HUES48 (cell line): ENCODE results near the gene EHHADH.
"Not testable (repeated sequence)": the region's sequence is repeated elsewhere in the genome, so short reads cannot be mapped to it uniquely, and the experiment has no call there.

ENCODE experiments used
- H3K27ac ChIP-seq: one replicate; pipeline ENCODE4 v1.7.0; 2013; ENCODE audit warnings: low read depth, low read length, inconsistent platforms
- H3K27me3 ChIP-seq: 2 replicates; pipeline ENCODE4 v1.6.1; 2013; ENCODE audit warnings: mild to moderate bottlenecking, low read length; ENCODE audit not compliant: control insufficient read depth, insufficient read depth
- H3K36me3 ChIP-seq: 2 replicates; pipeline ENCODE4 v1.6.1; 2013; ENCODE audit warnings: low read length; ENCODE audit not compliant: control insufficient read depth, insufficient read depth
- H3K4me1 ChIP-seq: 2 replicates; pipeline ENCODE4 v1.6.1; 2013; ENCODE audit warnings: mild to moderate bottlenecking, low read length; ENCODE audit not compliant: control insufficient read depth, insufficient read depth
- H3K4me3 ChIP-seq: 2 replicates; pipeline ENCODE4 v1.5.1; 2013; ENCODE audit warnings: mild to moderate bottlenecking, low read depth, low read length
- H3K9ac ChIP-seq: 2 replicates; pipeline ENCODE4 v1.6.1; 2013; ENCODE audit warnings: mild to moderate bottlenecking, low read depth, low read length, moderate library complexity
- H3K9me3 ChIP-seq: 2 replicates; pipeline ENCODE4 v1.6.1; 2013; ENCODE audit warnings: low read length; ENCODE audit not compliant: control insufficient read depth, insufficient read depth

Gene EHHADH

DNA sequence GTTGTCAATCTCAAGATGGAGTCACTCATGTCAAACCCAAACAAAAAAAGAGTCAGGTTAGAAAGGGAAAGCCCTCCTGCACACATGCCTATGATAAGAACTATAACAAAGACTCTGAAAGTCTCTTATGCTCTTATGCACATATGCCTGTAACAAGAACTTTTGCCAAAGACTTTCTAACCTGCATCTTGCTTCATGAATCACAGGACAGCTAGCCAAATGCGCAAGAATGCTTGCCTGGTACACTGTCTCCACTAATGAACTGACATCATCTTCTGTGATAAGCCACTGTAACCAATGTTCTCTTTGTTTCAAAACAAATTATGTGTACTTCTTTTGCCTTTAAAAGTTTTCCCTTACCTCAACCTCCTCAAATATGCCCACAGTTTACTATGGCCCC is 18.2 kb upstream of the EHHADH start:
- no peak overlapping the region for H3K27ac ChIP-seq
- no peak overlapping the region for H3K4me3 ChIP-seq
- H3K4me1 ChIP-seq, result no peaks in the 10 kb centered on the region
- no peaks in the 10 kb centered on the region for H3K9me3 ChIP-seq
- no peak overlapping the region for H3K9ac ChIP-seq
- H3K27me3 ChIP-seq, result no peaks in the 10 kb centered on the region
- no peaks in the 10 kb centered on the region for H3K36me3 ChIP-seq

DNA sequence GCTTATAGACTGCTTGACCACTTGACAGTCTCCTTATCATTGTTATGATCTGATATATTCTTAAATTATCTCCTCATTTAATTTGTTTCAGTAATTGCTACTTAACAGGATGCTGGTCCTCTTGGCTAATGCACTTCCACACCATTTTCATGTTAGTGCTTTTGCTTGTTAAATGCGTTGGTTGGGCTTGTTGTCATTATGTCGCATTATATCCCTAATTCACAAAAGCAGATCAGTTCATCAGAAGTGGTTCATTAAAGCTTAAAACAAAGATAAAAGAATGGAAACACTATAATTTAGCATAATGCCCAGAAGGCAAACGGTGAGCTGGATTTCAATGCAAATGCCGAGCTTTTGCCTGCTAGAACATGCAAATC is 17.1 kb upstream of the EHHADH start:
- no peak overlapping the region for H3K27ac ChIP-seq
- no peak overlapping the region for H3K4me3 ChIP-seq
- no peaks in the 10 kb centered on the region for H3K9me3 ChIP-seq
- H3K36me3 ChIP-seq, result no peaks in the 10 kb centered on the region
- H3K27me3 ChIP-seq, result no peaks in the 10 kb centered on the region
- H3K4me1 ChIP-seq, result no peaks in the 10 kb centered on the region
- H3K9ac ChIP-seq, result no peak overlapping the region

DNA sequence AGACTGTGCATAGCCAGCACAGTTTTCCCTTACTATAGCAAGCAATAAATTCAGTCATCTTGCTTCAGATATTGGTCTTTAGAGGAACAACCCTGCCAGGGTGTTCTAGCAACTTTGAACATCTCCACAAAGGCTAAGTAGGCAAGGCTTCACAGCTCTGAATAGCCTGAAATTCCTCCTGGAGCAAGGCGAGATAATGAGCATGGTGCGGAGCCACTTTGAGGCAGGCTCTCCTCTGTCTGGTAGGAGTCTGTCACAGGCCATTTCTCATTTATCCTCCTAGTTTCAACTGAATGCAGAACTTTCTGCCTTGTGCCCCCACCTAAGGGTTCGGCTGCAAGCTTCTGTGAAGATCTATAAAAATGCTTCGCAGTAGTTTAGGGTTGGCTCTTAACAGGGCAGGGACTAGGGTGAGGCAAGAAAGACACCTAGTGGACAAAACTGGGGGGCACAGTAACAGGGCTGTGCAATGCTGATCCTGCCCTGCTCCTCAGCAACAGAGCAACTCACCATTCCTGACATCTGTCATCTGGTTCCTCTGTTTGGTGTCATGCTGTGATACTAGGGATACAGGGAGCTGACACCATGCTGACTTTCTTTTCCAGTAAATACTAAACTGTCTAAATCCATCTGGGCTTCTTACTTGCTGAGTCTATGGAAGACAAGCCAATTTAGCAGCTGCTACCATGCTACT is 16.6 kb upstream of the EHHADH start:
- H3K9me3 ChIP-seq, result no peaks in the 10 kb centered on the region
- no peaks in the 10 kb centered on the region for H3K36me3 ChIP-seq
- no peaks in the 10 kb centered on the region for H3K27me3 ChIP-seq
- H3K4me1 ChIP-seq, result no peaks in the 10 kb centered on the region
- no peak overlapping the region for H3K4me3 ChIP-seq
- no peak overlapping the region for H3K27ac ChIP-seq
- H3K9ac ChIP-seq, result no peak overlapping the region

DNA sequence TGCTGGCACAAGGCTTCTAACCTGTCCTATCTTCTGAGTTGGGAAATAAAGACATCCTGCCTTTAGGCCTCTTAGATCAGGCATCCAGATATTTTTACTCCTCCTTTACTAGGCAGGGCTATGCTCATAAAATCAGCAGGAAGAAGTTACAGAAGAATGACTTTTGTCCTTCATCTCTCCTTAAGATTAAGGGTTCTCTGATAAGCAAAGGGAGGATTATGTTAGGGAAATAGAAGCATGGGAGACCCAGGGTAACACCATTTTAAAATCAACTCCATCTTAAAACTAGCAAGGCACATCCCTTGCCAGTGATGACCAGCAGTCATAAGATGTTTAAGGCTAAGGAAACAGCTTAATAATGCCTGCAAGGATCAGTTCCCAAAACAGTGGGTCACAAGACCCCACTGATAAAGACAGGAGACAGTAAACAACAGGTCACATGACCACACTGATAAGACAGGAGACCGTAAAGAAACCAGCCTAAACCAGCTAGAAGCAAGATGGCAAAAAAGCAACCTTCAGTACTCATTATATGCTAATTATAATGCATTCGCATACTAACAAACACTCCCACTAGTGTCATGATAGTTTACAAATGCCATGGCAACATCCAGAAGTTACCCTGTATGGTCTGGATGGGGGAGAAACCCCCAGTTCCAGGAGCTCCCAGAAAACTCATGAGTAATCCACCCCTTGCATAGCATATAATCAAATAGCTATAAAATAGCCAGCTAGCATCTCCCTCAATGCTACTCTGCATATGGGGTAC is 14.5 kb upstream of the EHHADH start:
- Histone ChIP-seq H3K27me3 (no peaks in the 10 kb centered on the region), H3K9me3 (no peaks in the 10 kb centered on the region), H3K4me1 (no peaks in the 10 kb centered on the region), H3K9ac (no peak overlapping the region), H3K36me3 (no peaks in the 10 kb centered on the region), H3K27ac (no peak overlapping the region), H3K4me3 (no peak overlapping the region)

DNA sequence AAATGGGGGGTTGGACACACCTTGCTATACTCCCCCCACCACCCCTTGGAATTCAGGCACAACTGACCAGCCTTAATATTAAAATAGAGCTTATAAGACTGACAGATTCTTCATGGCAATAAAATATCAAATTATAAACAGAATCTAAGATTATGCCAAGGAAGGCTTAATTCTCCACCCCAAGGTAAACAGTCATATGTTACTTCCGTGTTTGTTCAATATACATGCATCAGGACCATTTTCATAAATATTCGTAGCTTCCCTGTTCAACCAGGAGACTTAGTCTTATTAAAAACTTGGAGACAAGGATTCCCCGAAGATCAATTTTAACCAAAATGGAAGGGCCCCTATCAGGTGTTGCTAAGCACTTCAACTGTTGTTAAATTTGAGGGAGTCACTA is 13.3 kb upstream of the EHHADH start:
- no peaks in the 10 kb centered on the region for H3K4me1 ChIP-seq
- no peaks in the 10 kb centered on the region for H3K27me3 ChIP-seq
- H3K9ac ChIP-seq, result no peak overlapping the region
- H3K4me3 ChIP-seq, result no peak overlapping the region
- H3K9me3 ChIP-seq, result no peaks in the 10 kb centered on the region
- no peak overlapping the region for H3K27ac ChIP-seq
- no peaks in the 10 kb centered on the region for H3K36me3 ChIP-seq

DNA sequence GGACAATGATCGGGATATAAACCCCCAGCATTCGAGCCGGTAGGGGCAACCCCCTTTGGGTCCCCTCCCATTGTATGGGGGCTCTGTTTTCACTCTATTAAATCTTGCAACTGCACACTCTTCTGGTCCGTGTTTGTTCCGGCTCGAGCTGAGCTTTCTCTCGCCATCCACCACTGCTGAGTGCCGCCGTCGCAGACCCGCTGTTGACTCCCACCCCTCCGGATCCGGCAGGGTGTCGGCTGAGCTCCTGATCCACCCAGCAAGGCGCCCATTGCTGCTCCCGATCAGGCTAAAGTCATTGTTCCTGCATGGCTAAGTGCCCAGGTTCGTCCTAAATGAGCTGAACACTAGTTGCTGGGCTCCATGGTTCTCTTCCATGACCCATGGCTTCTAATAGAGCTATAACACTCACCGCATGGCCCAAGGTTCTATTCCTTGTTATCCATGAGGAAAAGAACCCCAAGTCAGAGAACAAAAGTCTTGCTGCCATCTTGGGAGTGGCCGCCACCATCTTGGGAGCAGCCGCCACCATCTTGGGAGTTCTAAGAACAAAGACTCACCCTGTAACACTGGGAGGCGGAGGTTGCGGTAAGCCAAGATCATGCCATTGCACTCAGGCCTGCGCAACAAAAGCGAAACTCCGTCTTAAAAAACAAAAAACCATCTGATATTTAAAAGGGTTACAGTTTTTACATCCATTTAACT is 11.2 kb upstream of the EHHADH start:
- Histone ChIP-seq H3K27me3 (no peaks in the 10 kb centered on the region), H3K4me1 (no peaks in the 10 kb centered on the region), H3K9me3 (no peaks in the 10 kb centered on the region), H3K27ac (no peak overlapping the region), H3K36me3 (no peaks in the 10 kb centered on the region), H3K4me3 (no peak overlapping the region), H3K9ac (no peak overlapping the region)

DNA sequence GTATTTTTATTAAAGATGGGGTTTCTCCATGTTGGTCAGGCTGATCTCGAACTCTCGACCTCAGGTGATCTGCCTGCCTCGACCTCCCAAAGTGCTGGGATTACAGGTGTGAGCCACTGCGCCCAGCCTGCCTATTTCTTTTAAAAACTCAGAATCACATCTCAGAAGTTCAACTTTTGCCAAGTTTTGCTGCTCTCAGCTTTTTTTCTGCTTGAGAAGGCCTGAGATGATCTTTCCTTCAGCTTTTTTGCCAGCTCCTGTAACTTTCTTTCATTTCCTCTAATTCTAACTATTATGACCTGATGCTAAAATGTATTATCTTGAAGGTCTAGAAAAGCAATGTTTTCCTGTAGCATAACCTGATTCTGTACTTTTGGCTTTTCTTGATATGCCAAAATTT is 9.6 kb upstream of the EHHADH start:
- H3K27me3 ChIP-seq, result no peaks in the 10 kb centered on the region
- H3K27ac ChIP-seq, result no peak overlapping the region
- H3K36me3 ChIP-seq, result no peaks in the 10 kb centered on the region
- no peak overlapping the region for H3K4me3 ChIP-seq
- H3K9me3 ChIP-seq, result 0 out of 2 replicates have a peak, but pooled peaks cover under 1% of the 10 kb centered on the region
- no peaks in the 10 kb centered on the region for H3K4me1 ChIP-seq
- no peak overlapping the region for H3K9ac ChIP-seq

DNA sequence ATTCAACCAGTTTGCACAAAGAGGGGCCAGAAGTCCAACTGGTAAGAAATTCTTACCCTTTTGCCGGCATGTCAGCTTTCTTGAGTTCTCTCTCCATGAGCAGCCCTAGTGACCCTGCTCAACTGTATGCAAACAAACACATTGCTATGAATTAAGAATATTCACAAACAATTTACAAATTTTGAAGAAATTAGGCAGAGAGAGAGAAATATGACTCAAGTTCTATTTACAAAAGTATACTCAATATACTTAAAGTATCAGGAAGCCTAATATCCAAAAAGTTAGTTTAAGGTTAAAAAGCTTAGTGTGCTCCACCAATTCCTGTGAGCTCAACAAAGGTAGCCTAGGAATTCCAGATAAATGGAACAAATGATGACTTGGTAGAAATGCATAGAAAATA is 3.5 kb upstream of the EHHADH start:
- H3K9me3 ChIP-seq, result peaks cover 9% of the 10 kb centered on the region
- H3K36me3 ChIP-seq, result no peaks in the 10 kb centered on the region
- H3K4me1 ChIP-seq, result peaks cover 4% of the 10 kb centered on the region; the same call in 1 of the 2 replicates
- H3K27ac ChIP-seq, result no peak overlapping the region
- H3K27me3 ChIP-seq, result no peaks in the 10 kb centered on the region
- no peak overlapping the region for H3K4me3 ChIP-seq
- H3K9ac ChIP-seq, result no peak overlapping the region

DNA sequence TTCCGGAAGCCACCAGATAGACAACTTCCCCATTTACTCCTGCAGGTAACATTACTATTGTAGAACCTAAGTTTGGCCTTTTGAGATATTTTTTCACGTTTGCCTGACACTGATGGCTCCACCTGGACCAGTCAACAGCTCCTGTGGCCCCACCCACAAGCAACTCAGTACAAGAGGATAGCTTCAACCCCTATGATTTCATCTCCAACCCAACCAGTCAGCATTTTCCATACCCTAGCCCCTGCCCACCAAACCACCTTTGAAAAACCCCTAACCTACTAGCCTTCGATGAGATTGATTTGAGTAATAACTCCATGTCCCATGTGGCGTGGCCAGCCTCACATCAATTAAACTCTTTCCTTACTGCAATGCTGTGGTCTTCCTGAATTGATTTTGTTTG is 950 bp upstream of the EHHADH start:
- H3K4me3 ChIP-seq, result no peak overlapping the region
- no peak overlapping the region for H3K9ac ChIP-seq
- no peaks in the 10 kb centered on the region for H3K36me3 ChIP-seq
- H3K27ac ChIP-seq, result no peak overlapping the region
- no peaks in the 10 kb centered on the region for H3K27me3 ChIP-seq
- peaks cover 4% of the 10 kb centered on the region; the same call in 1 of the 2 replicates for H3K4me1 ChIP-seq
- peaks cover 9% of the 10 kb centered on the region for H3K9me3 ChIP-seq

DNA sequence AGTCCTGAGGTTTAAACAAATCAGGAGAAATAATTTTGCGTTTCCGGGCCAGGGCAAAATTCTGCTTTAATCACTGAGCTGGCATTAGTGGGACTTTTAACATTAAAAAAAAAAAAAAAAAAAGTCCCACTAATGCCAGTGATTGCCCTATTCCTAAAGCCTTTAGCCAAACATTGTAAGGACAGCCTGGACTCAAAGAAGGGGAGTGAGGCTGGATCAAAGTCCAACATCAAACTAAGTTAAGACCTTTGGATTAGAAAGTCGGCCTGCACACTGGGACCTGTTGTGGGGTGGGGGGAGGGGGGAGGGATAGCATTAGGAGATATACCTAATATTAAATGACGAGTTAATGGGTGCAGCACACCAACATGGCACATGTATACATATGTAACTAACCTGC is 716 bp downstream of the EHHADH start:
- H3K4me3 ChIP-seq, H3K36me3 ChIP-seq, H3K9ac ChIP-seq, H3K27ac ChIP-seq, H3K9me3 ChIP-seq, H3K4me1 ChIP-seq, H3K27me3 ChIP-seq: not testable (repeated sequence)

DNA sequence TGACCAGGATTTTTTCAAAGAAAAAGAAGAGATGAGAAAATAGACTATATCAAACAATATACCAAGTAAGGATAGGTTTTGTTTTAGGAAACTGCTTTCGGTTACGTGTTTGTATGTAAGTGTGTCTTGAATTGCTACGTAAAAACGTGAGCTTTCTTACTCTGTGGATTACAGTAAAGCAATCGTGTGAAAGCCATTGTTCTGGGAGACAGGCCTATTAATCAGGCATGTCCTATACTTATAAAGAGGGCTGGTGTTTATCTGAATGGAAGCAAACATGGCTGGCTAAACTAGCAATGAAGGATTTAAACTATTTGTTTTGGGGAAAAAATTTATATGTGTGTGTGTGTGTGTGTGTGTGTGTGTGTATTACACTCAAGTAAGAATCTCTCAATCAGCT is 2.6 kb downstream of the EHHADH start:
- no peak overlapping the region for H3K4me3 ChIP-seq

More for the DNA sequence above, 2.6 kb downstream of the EHHADH start:
- peaks cover 4% of the 10 kb centered on the region; the same call in 1 of the 2 replicates for H3K4me1 ChIP-seq
- no peaks in the 10 kb centered on the region for H3K36me3 ChIP-seq
- H3K27me3 ChIP-seq, result no peaks in the 10 kb centered on the region
- H3K9me3 ChIP-seq, result no peaks in the 10 kb centered on the region; the same call in 1 of the 2 replicates
- no peak overlapping the region for H3K27ac ChIP-seq
- no peak overlapping the region for H3K9ac ChIP-seq
